ENCODE results near the gene DLGAP3.

GRCh38 chr1:34876406-34876805 is 53.0 kb downstream of the DLGAP3 start:
- TF ChIP-seq EZH2 (IDR thresholded peaks at IDR 0.05; ENCODE audit: borderline replicate concordance, low read depth, low read length, poor library complexity, severe bottlenecking) (no peak), CTCF (conservative IDR thresholded peaks at IDR 0.05; ENCODE audit: low read depth, low read length) (no peak)
